GM19328 (cell line): ENCODE results near the gene NTS.
A peak's percentile ranks its signal among the peaks of the same experiment; 100 is the strongest.

ENCODE experiments used
- ATAC-seq: cut with Tn5 transposase; IDR thresholded peaks from one replicate; pipeline ENCODE4 v1.9.1; 2021; ENCODE audit warnings: mild to moderate bottlenecking, moderate library complexity; ENCODE audit not compliant: unreplicated experiment

NTS gene, protein sequence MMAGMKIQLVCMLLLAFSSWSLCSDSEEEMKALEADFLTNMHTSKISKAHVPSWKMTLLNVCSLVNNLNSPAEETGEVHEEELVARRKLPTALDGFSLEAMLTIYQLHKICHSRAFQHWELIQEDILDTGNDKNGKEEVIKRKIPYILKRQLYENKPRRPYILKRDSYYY

GRCh38 chr12:85874031-85874461, at the start of gene NTS:
Gene NTS (plus strand): TSS chr12:85874295. CDS start chr12:85874404, 109 bp downstream.
- ATAC-seq, result peak; percentile 54

GRCh38 chr12:85825746-85826145, 48.3 kb upstream of the NTS start:
- no peak for ATAC-seq

DNA sequence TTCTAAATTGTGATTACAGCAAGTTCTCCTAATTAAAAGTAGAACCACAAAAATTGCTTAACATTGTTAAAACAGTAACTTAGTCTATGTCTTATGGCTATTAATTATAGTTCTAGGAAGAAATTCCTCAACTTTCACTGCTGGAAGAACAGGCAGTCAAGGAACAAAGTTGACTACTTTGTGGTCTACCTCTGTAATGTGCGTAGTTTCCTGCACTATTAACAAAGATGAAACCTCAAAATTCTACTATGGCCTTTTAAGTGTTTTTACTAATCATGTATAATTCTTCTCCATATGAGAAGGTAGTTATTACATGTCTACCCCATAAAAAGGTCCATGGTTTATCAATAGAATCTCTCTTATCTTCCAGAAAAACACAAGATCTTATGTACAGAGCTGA, 45.5 kb upstream of the NTS start:
- ATAC-seq, result no peak

DNA sequence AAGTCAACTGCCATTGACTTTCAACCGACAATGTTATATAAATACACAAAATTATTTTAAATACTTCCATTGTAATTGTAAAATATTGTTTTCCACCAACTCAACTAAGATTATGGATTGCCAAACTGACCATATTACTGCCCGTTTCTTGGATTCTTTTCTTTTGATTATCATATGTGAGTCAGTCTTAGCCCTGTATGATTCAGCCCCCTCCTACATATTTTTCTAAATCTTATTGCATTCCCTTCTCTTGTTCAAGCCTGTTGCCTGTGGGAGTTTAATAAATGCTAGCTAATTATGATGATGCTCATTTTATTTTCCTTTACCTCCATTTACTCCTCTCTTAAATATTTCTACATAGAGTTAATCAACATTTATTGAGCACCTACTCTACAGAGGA, 44.7 kb upstream of the NTS start:
- no peak for ATAC-seq

DNA sequence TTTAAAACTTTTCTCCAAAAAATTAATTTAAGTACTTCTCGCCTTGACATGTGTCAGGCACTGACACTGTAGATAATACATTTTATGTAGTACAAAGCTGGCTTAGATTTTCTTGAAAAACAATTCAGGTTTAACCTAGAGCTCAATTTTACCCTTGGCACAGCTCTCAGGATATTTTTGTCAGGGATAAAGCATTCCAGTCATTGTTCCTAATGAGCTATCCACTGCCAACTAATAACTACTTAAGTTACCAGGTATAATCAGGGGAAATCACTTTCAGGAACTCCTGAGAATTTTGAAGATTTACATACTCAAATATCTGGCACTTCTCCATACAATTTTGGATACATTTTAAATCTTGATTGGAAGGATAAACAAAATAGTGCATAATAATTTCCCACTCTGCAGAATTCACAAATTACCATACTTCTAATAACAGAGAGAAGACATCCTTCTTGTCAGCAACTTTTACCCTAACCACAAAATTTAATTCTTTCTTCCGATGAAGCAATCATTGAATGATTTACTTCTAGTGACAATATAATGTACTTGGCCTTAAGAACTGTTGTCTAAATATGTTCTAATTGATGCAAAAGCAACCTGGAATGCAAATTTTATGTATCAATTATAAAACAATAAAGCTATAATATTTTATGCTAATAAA, 42.6 kb upstream of the NTS start:
- ATAC-seq, result no peak

- no peak for ATAC-seq
These were observed 40.5 kb upstream of the NTS start for GRCh38 chr12:85833579-85833978.

DNA sequence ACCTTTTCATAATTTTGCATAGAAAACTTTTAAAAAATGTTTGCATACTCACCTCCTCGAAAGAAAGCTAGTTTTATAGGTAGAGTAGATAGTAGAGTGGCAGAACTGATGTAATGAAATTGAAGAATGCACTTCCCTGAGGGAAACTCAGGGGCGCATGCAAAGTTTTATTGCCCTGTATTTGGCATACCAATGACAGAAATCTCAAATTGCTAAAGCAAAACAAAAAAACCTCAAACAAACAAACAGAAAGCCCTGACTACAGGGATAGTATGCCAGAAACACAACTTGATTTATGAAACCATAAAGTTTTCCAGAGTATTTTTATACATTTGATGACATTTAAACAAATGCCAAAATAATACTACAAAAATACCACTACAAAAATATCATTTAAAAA, 39.7 kb upstream of the NTS start:
- ATAC-seq, result no peak

- no peak for ATAC-seq
These were observed 38.5 kb upstream of the NTS start for GRCh38 chr12:85835426-85836196.

DNA sequence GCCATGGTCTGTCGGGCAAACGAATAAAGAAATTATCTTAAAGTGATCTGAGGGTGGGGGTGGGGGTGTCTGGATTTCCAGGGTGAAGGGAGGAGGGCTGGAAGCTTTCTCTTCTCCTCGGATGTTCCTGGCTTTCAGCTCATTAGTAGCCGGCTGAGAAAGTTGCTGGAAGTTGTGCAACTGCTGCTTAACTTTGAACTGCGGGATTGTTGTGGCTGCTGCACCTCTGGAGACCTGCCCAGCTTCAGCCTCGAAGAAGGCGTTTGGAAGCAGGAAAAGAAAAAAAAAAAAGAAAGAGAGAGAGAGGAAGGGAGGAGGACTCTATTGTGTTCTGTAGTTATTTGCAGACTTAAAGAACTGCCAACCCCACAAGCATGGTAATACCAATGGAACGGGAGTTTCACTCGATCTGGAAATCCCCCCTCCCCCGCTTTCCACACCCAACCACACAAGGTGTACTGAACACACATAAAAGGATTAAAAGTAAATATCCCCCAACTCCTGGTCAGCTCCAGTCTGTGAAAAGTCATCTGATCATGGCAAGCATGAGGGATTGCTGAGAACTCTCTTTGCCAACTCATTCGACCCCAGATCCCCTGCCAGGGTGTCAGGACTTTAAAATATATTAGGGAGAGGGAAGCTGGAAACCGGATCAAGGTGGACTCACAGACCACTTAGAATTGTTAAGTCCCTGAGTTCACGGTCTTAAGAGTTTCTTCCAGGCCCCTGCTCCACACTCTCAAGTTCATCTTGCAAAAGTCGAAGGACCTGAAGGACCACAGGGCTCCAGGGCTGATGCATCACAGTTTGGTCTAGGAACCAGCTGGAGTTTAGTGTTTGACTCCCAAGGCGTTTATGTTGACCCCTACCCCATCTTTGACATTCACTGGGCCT, 37.7 kb upstream of the NTS start, which contains the start of gene RASSF9:
RASSF9 (minus strand) TSS at position 213 of the 894 bp plus-strand sequence; CDS start at position 5, 208 bp downstream.
- no peak for ATAC-seq

- no peak for ATAC-seq
These were observed 30.3 kb upstream of the NTS start for GRCh38 chr12:85843606-85844310.

DNA sequence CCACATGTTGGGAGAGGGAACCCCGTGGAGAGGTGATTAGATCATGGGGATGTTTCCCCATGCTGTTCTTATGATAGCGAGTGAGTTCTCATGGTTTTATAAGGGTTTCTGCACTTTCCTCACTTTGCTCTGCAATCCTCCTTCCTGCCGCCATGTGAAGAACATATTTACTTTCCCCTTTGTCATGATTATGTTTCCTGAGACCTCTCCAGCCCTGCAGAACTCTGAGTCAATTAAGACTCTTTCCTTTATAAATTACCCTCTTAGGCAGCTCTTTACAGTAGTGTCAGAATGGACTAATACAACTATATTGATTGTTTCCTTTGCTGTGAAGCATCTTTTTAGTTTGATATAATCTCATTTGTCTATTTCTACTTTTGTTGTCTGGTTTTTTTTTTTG, 24.8 kb upstream of the NTS start:
- no peak for ATAC-seq

DNA sequence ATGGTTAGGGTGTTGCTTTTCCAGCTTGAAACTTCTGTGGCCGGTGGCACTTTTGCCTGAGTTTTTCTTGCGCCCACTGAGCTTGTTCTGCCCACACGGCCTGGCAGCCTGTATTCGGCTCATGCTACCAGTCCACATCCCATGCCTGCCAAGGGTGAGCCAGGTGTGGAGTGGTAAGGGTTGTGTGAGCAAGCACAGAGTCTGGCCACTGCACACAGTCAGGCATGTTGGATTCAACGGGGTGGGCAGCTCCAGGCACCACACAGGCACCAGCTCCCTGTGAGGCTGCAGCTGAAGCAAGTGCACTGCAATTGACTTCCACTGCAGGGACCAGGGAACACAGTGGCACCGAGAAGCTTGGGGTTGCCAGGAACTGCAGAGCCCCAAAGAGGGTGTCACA, 18.8 kb upstream of the NTS start:
- ATAC-seq, result no peak

GRCh38 chr12:85856966-85857365, 17.1 kb upstream of the NTS start:
- no peak for ATAC-seq

DNA sequence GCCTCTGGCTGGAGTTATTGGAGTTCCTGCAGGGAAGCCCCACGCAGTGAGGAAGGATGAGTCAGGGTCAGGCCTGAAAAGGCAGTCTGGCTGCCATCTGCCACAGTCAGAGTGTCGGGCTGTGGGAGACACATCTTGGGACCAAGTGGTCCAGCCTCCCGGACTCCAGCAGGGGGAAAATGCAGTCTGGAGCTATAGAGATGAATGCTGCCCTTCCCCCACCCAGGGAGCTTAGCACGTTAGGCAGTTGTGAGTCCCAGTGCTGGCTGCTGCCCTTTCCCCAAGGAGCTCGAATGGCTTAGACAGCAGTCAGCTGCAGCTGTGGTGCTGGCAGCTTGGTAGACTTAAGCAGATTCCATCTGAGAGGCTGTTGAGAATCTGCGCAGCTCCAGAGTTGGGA, 8.2 kb upstream of the NTS start:
- no peak for ATAC-seq

GRCh38 chr12:85866986-85867776, 6.9 kb upstream of the NTS start:
- peak; percentile 88 for ATAC-seq

GRCh38 chr12:85872497-85873091, 1.5 kb upstream of the NTS start:
- peak; percentile 72 for ATAC-seq

GRCh38 chr12:85877459-85877858, 3.4 kb downstream of the NTS start:
- no peak for ATAC-seq

DNA sequence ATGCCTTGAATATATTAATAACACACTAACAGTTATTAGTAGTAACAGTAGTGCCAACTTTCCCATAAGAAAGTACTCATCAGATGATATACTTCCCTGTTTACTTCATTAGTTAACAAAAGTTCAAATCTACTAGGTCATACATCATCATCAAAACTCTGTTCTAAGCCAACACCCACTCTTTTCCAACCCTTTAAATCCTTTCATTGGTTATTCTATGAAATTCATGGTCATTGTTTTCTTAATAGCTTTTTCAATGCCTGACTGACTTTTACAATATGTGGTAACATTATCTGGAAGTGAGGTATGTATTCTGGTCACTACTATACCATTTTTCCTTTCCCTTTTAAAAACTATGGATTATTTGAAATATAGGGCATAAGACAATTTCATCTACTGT, 9.7 kb downstream of the NTS start:
- ATAC-seq, result no peak

DNA sequence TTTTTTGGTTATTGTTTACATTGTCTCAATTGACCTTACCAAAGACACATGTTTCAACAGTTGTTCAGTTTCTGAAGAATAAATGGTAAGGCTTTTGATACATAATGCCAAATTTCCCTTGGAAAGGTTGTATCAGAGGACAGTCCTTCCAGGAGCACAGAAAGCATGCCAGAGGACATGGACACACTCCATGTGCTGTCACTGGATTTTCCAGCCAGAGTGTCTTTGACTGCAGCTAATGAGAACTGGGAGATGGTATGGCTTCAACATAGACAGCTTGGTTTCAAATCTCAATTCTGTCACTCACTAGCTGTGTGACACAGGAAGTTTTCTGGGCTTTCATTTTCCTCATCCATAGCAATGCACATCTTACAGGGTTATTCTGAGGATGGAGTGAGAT, 20.6 kb downstream of the NTS start:
- no peak for ATAC-seq
